NCI-H1105 (cell line): ENCODE results near the gene TSSC4.
"Not testable (repeated sequence)": the region's sequence is repeated elsewhere in the genome, so short reads cannot be mapped to it uniquely, and the experiment has no call there.

Experiments
- DNase-seq: peaks from one replicate; lab custom pipeline; 2025; lab: John Stamatoyannopoulos, UW

The TSSC4 gene

GRCh38 chr11:2400069-2400761 is at the start of gene TSSC4:
TSSC4 (plus strand) TSS chr11:2400750; CDS start chr11:2402634, 1,884 bp downstream.
- peak; percentile 100 for DNase-seq

GRCh38 chr11:2351701-2352100 is 48.8 kb upstream of the TSSC4 start:
- no peak for DNase-seq

GRCh38 chr11:2352420-2352819 is 48.1 kb upstream of the TSSC4 start:
- DNase-seq, result no peak

- DNase-seq, result no peak
These were observed 45.4 kb upstream of the TSSC4 start for GRCh38 chr11:2355000-2355644.

- no peak for DNase-seq
These were observed 43.3 kb upstream of the TSSC4 start for GRCh38 chr11:2357246-2357645.

GRCh38 chr11:2357651-2358050 is 42.9 kb upstream of the TSSC4 start:
- not testable (repeated sequence) for DNase-seq

GRCh38 chr11:2358754-2359442 is 41.7 kb upstream of the TSSC4 start:
- no peak for DNase-seq

GRCh38 chr11:2359557-2359956 is 41.0 kb upstream of the TSSC4 start:
- no peak for DNase-seq

- DNase-seq, result no peak
These were observed 40.4 kb upstream of the TSSC4 start for GRCh38 chr11:2360081-2360642.

- DNase-seq, result no peak
These were observed 39.0 kb upstream of the TSSC4 start for GRCh38 chr11:2361565-2361964.

GRCh38 chr11:2362414-2362813 is 38.1 kb upstream of the TSSC4 start:
- no peak for DNase-seq

GRCh38 chr11:2363130-2363529 is 37.4 kb upstream of the TSSC4 start:
- no peak for DNase-seq

GRCh38 chr11:2363577-2364370 is 36.8 kb upstream of the TSSC4 start:
- no peak for DNase-seq

GRCh38 chr11:2364386-2364785 is 36.2 kb upstream of the TSSC4 start:
- not testable (repeated sequence) for DNase-seq

- DNase-seq, result no peak
These were observed 34.9 kb upstream of the TSSC4 start for GRCh38 chr11:2365571-2366210.

- DNase-seq, result peak; percentile 42
These were observed 34.3 kb upstream of the TSSC4 start for GRCh38 chr11:2366276-2366675.

GRCh38 chr11:2366733-2367132 is 33.8 kb upstream of the TSSC4 start:
- DNase-seq, result no peak

- no peak for DNase-seq
These were observed 33.0 kb upstream of the TSSC4 start for GRCh38 chr11:2367266-2368160.

GRCh38 chr11:2368178-2368850 is 32.2 kb upstream of the TSSC4 start:
- no peak for DNase-seq

- no peak for DNase-seq
These were observed 31.7 kb upstream of the TSSC4 start for GRCh38 chr11:2368851-2369180.
